Mesothelial cell of epicardium (in vitro differentiated cells): ENCODE results near the gene VWF. TPM values are rescaled to one million over a fixed set of nuclear protein-coding genes. Genes with fewer than 3 reads are reported as not detected.
A peak's percentile ranks its signal among the peaks of the same experiment; 100 is the strongest.
"Not testable (repeated sequence)": the region's sequence is repeated elsewhere in the genome, so short reads cannot be mapped to it uniquely, and the experiment has no call there.

Source experiments
- DNase-seq, 2 experiments: peaks; one replicate each; pipeline ENCODE4 v3.0.0; 2021; ENCODE audit warnings: low spot score in 2 of 2; ENCODE audit not compliant: unreplicated experiment in 2 of 2
- H3K27ac Mint-ChIP-seq: 2 replicates; pipeline ENCODE4 v1.8.0; 2021; ENCODE audit warnings: mixed read lengths
- H3K27me3 Mint-ChIP-seq: 2 replicates; pipeline ENCODE4 v1.8.0; 2021; ENCODE audit warnings: low read depth, mixed read lengths
- H3K36me3 Mint-ChIP-seq: 2 replicates; pipeline ENCODE4 v1.8.0; 2021; ENCODE audit warnings: mixed read lengths
- H3K4me1 Mint-ChIP-seq: 2 replicates; pipeline ENCODE4 v1.8.0; 2021; ENCODE audit warnings: mixed read lengths
- H3K4me3 Mint-ChIP-seq: 2 replicates; pipeline ENCODE4 v1.8.0; 2021; ENCODE audit warnings: mild to moderate bottlenecking, moderate library complexity, mixed read lengths
- H3K9me3 Mint-ChIP-seq: 2 replicates; pipeline ENCODE4 v1.8.0; 2021; ENCODE audit warnings: mixed read lengths
- CTCF ChIP-seq: fragments of 200-600 bp; sonication (generic); IDR thresholded peaks from one replicate; pipeline ENCODE4 v1.5.0; 2021; ENCODE audit warnings: antibody characterized with exemption; ENCODE audit not compliant: unreplicated experiment
- total RNA-seq: library from RNA; stranded (reverse); gene quantifications from 3 replicates; pipeline ENCODE4 v1.2.1, GENCODE V29; 2021

Gene VWF
- total RNA-seq, 1 donor from 2014 or later, result 0.31 TPM

GRCh38 chr12:6158749-6159148, 34.3 kb upstream of the VWF start:
- Mint-ChIP-seq H3K27me3 (no peaks in the 10 kb centered on the region), H3K4me3 (no peak overlapping the region), H3K36me3 (no peaks in the 10 kb centered on the region), H3K9me3 (no peaks in the 10 kb centered on the region), H3K4me1 (peaks cover 30% of the 10 kb centered on the region), H3K27ac (no peak overlapping the region)
- DNase-seq, result no peak
- TF ChIP-seq CTCF, result no peak

- peaks cover 30% of the 10 kb centered on the region for H3K4me1 Mint-ChIP-seq
- H3K27me3 Mint-ChIP-seq, result no peaks in the 10 kb centered on the region
- no peak overlapping the region for H3K27ac Mint-ChIP-seq
- no peaks in the 10 kb centered on the region for H3K9me3 Mint-ChIP-seq
- H3K4me3 Mint-ChIP-seq, result no peak overlapping the region
- DNase-seq, result no peak
- no peaks in the 10 kb centered on the region for H3K36me3 Mint-ChIP-seq
- no peak for TF ChIP-seq CTCF
Observed at GRCh38 chr12:6158255-6158654, 33.8 kb upstream of the VWF start.

GRCh38 chr12:6157482-6157881, 33.0 kb upstream of the VWF start:
- Mint-ChIP-seq H3K4me1 (peaks cover 30% of the 10 kb centered on the region), H3K36me3 (no peaks in the 10 kb centered on the region), H3K4me3 (no peak overlapping the region), H3K9me3 (no peaks in the 10 kb centered on the region), H3K27ac (no peak overlapping the region), H3K27me3 (no peaks in the 10 kb centered on the region)
- DNase-seq, result no peak
- TF ChIP-seq CTCF, result no peak

GRCh38 chr12:6154730-6155459, 30.4 kb upstream of the VWF start:
- Mint-ChIP-seq H3K27ac (peak overlapping the region; percentile 8), H3K4me1 (peaks cover 16% of the 10 kb centered on the region), H3K36me3 (no peaks in the 10 kb centered on the region), H3K4me3 (no peak overlapping the region), H3K27me3 (no peaks in the 10 kb centered on the region), H3K9me3 (no peaks in the 10 kb centered on the region)
- no peak for DNase-seq
- TF ChIP-seq CTCF, result no peak

- H3K4me3 Mint-ChIP-seq, H3K4me1 Mint-ChIP-seq, H3K27ac Mint-ChIP-seq, H3K27me3 Mint-ChIP-seq, H3K36me3 Mint-ChIP-seq, H3K9me3 Mint-ChIP-seq, DNase-seq: not testable (repeated sequence)
Observed at GRCh38 chr12:6148722-6149121, 24.3 kb upstream of the VWF start.

- no peak overlapping the region for H3K4me3 Mint-ChIP-seq
- no peaks in the 10 kb centered on the region for H3K27me3 Mint-ChIP-seq
- no peaks in the 10 kb centered on the region for H3K36me3 Mint-ChIP-seq
- peaks cover 4% of the 10 kb centered on the region for H3K9me3 Mint-ChIP-seq
- H3K27ac Mint-ChIP-seq, result no peak overlapping the region
- no peaks in the 10 kb centered on the region for H3K4me1 Mint-ChIP-seq
- DNase-seq, result no peak
- TF ChIP-seq CTCF, result no peak
Observed at GRCh38 chr12:6148061-6148460, 23.6 kb upstream of the VWF start.
